Fibroblast of lung (primary cell): ENCODE results near the gene CD47. TPM values are rescaled to one million over a fixed set of nuclear protein-coding genes. Genes with fewer than 3 reads are reported as not detected.
A peak's percentile ranks its signal among the peaks of the same experiment; 100 is the strongest.

Source experiments
- DNase-seq, 2 donors: peaks; one replicate each; pipeline versions ENCODE4 v3.0.0 to v3.0.0-alpha.2; 2010; ENCODE audit warnings: low read depth in 2 of 2
- H2AFZ ChIP-seq: 2 replicates; pipeline ENCODE4 v1.5.1; 2012; ENCODE audit warnings: low read length, control low read depth, inconsistent platforms
- H3K27ac ChIP-seq: 2 replicates; pipeline ENCODE4 v1.5.1; 2011; ENCODE audit warnings: low read length, control low read depth; ENCODE audit not compliant: insufficient read depth
- H3K27me3 ChIP-seq: 2 replicates; pipeline ENCODE4 v1.5.1; 2011; ENCODE audit warnings: mild to moderate bottlenecking, low read length; ENCODE audit not compliant: control insufficient read depth, insufficient read depth
- H3K36me3 ChIP-seq: 2 replicates; pipeline ENCODE4 v1.5.1; 2011; ENCODE audit warnings: low read length; ENCODE audit not compliant: control insufficient read depth, insufficient read depth
- H3K4me1 ChIP-seq: 2 replicates; pipeline ENCODE4 v1.5.1; 2011; ENCODE audit warnings: low read length; ENCODE audit not compliant: control insufficient read depth, insufficient read depth; ENCODE audit errors: extremely low read depth
- H3K4me2 ChIP-seq: 2 replicates; pipeline ENCODE4 v1.5.1; 2011; ENCODE audit warnings: low read length, control low read depth; ENCODE audit not compliant: insufficient read depth; ENCODE audit errors: extremely low read depth
- H3K4me3 ChIP-seq, 4 experiments: fragments of 200-600 bp in 1 of 4; sonication (generic) in 1 of 4; replicated peaks in 1 of 4; 2 replicates each; pipeline ENCODE4 v1.5.1; 2011 to 2016; ENCODE audit warnings: low read length in 4 of 4, low read depth in 3 of 4, mild to moderate bottlenecking in 3 of 4, control low read depth in 2 of 4, inconsistent platforms in 1 of 4, mixed read lengths in 1 of 4; ENCODE audit not compliant: insufficient read depth in 1 of 4; ENCODE audit errors: control extremely low read depth in 1 of 4
- H3K79me2 ChIP-seq: 2 replicates; pipeline ENCODE4 v1.5.1; 2012; ENCODE audit warnings: mild to moderate bottlenecking, low read length, inconsistent platforms; ENCODE audit not compliant: control insufficient read depth, insufficient read depth
- H3K9ac ChIP-seq: 2 replicates; pipeline ENCODE4 v1.5.1; 2011; ENCODE audit warnings: mild to moderate bottlenecking, low read length, control low read depth; ENCODE audit not compliant: insufficient read depth
- H3K9me3 ChIP-seq: 2 replicates; pipeline ENCODE4 v1.5.1; 2012; ENCODE audit warnings: low read depth, low read length; ENCODE audit not compliant: control insufficient read depth, insufficient read depth
- H4K20me1 ChIP-seq: 2 replicates; pipeline ENCODE4 v1.5.1; 2011; ENCODE audit warnings: low read length; ENCODE audit not compliant: control insufficient read depth, insufficient read depth; ENCODE audit errors: extremely low read depth
- CTCF ChIP-seq, 2 donors: IDR thresholded peaks in 1 of 2; conservative IDR thresholded peaks in 1 of 2; 1 replicate in 1 of 2; 2 replicates in 1 of 2; pipeline ENCODE4 v1.5.1; 2011 to 2012; ENCODE audit warnings: low read length in 2 of 2, control low read depth in 1 of 2, inconsistent platforms in 1 of 2, low read depth in 1 of 2, mild to moderate bottlenecking in 1 of 2
- EZH2 ChIP-seq: IDR thresholded peaks from 2 replicates; pipeline ENCODE4 v1.5.1; 2012; ENCODE audit warnings: low read length, control low read depth, mild to moderate bottlenecking; ENCODE audit errors: missing control alignments
- polyA plus RNA-seq, 2 donors: library from polyadenylated mRNA; depleted of rRNA in 1 of 2; stranded (reverse) in 1 of 2; unstranded in 1 of 2; fragments of >200 nt; gene quantifications; 2 replicates each; pipeline ENCODE4 v1.2.1, GENCODE V29; 2011 to 2012; ENCODE audit warnings: missing spikeins in 1 of 2
- total RNA-seq: library from RNA; depleted of rRNA; stranded (reverse); fragments of >200 nt; gene quantifications from 2 replicates; pipeline ENCODE4 v1.2.1, GENCODE V29; 2014

Gene CD47
- total and polyA plus RNA-seq, 2 donors (not counting 1 experiment from before 2014, with no cell fraction given): 72.0 to 91.7 TPM

GRCh38 chr3:108117241-108117775, 26.5 kb upstream of the CD47 start:
- Histone ChIP-seq H3K9ac (no peak overlapping the region), H3K27ac (no peak overlapping the region), H3K36me3 (no peaks in the 10 kb centered on the region), H3K27me3 (no peaks in the 10 kb centered on the region), H3K4me2 (no peak overlapping the region), H3K9me3 (no peaks in the 10 kb centered on the region), H3K79me2 (no peaks in the 10 kb centered on the region), H3K4me3 (no peak overlapping the region), H3K4me1 (no peaks in the 10 kb centered on the region), H2AFZ (no peak overlapping the region), H4K20me1 (no peaks in the 10 kb centered on the region)
- no peak for TF ChIP-seq EZH2
- TF ChIP-seq CTCF (conservative IDR thresholded peaks at IDR 0.05 in 1 of 2, IDR thresholded peaks at IDR 0.05 in 1 of 2; ENCODE audit: low read depth in 1 of 2, low read length in 2 of 2): no peak
- peak in 1 of 2 donors; percentile 41 for DNase-seq

GRCh38 chr3:108114423-108115065, 23.7 kb upstream of the CD47 start:
- Histone ChIP-seq H3K27ac (no peak overlapping the region), H3K27me3 (no peaks in the 10 kb centered on the region), H3K9ac (no peak overlapping the region), H3K4me1 (no peaks in the 10 kb centered on the region), H3K36me3 (no peaks in the 10 kb centered on the region), H3K79me2 (no peaks in the 10 kb centered on the region), H2AFZ (no peak overlapping the region), H3K9me3 (no peaks in the 10 kb centered on the region), H3K4me3 (no peak overlapping the region), H3K4me2 (no peak overlapping the region), H4K20me1 (no peaks in the 10 kb centered on the region)
- no peak for DNase-seq
- TF ChIP-seq CTCF (conservative IDR thresholded peaks at IDR 0.05 in 1 of 2, IDR thresholded peaks at IDR 0.05 in 1 of 2; ENCODE audit: low read depth in 1 of 2, low read length in 2 of 2) (no peak), EZH2 (no peak)

- Histone ChIP-seq H3K36me3 (no peaks in the 10 kb centered on the region), H3K4me2 (no peak overlapping the region), H3K27ac (no peak overlapping the region), H3K4me3 (no peak overlapping the region), H2AFZ (no peak overlapping the region), H3K4me1 (no peaks in the 10 kb centered on the region), H3K27me3 (no peaks in the 10 kb centered on the region), H3K9me3 (no peaks in the 10 kb centered on the region), H4K20me1 (no peaks in the 10 kb centered on the region), H3K79me2 (no peaks in the 10 kb centered on the region), H3K9ac (no peak overlapping the region)
- TF ChIP-seq CTCF (conservative IDR thresholded peaks at IDR 0.05 in 1 of 2, IDR thresholded peaks at IDR 0.05 in 1 of 2; ENCODE audit: low read depth in 1 of 2, low read length in 2 of 2): no peak
- TF ChIP-seq EZH2: no peak
- DNase-seq: no peak
These were observed 23.1 kb upstream of the CD47 start for GRCh38 chr3:108113975-108114374.
